WTC11 (cell line): ENCODE measurements around the gene DSE. TPM values are rescaled to one million over a fixed set of nuclear protein-coding genes. Genes with fewer than 3 reads are reported as not detected.
"Not testable (repeated sequence)": the region's sequence is repeated elsewhere in the genome, so short reads cannot be mapped to it uniquely, and the experiment has no call there.

Experiments
- ATAC-seq: fragments of 200-7000 bp; cut with Tn5 transposase; 2 replicates; pipeline ENCODE4 v1.10.0; 2021; ENCODE audit warnings: mild to moderate bottlenecking, moderate library complexity
- CTCF ChIA-PET: fragments of 300-600 bp; sonication (Branson Sonifier 250); formaldehyde crosslinking; loops from one replicate; lab custom pipeline; 2021; ENCODE audit warnings: antibody characterized with exemption; lab: Charles Lee
- POLR2A ChIA-PET: fragments of 350-600 bp; sonication (Branson Sonifier 250); formaldehyde crosslinking; loops from one replicate; lab custom pipeline; 2021; ENCODE audit warnings: antibody characterized with exemption; lab: Charles Lee
- DNase-seq: peaks from one replicate; pipeline ENCODE4 v3.0.0; 2021; ENCODE audit warnings: low spot score
- H3K27ac Mint-ChIP-seq: 2 replicates; pipeline ENCODE4 v1.8.0; 2021; ENCODE audit warnings: mixed read lengths
- H3K27me3 Mint-ChIP-seq: 2 replicates; pipeline ENCODE4 v1.8.0; 2021; ENCODE audit warnings: low read depth, mild to moderate bottlenecking, moderate library complexity, mixed read lengths
- H3K36me3 Mint-ChIP-seq: 2 replicates; pipeline ENCODE4 v1.8.0; 2021; ENCODE audit warnings: mixed read lengths
- H3K4me1 Mint-ChIP-seq: 2 replicates; pipeline ENCODE4 v1.8.0; 2022; ENCODE audit warnings: mixed read lengths
- H3K4me3 Mint-ChIP-seq: 2 replicates; pipeline ENCODE4 v1.8.0; 2021; ENCODE audit warnings: mild to moderate bottlenecking, moderate library complexity, mixed read lengths
- H3K9me3 Mint-ChIP-seq: 2 replicates; pipeline ENCODE4 v1.8.0; 2021; ENCODE audit warnings: mixed read lengths
- ARID4B ChIP-seq: sonication (generic); formaldehyde crosslinking; IDR thresholded peaks from 2 replicates; pipeline ENCODE4 v1.8.0; 2023; ENCODE audit warnings: missing genetic modification reagents, mild to moderate bottlenecking, borderline replicate concordance
- E2F5 ChIP-seq: sonication (generic); formaldehyde crosslinking; IDR thresholded peaks from 2 replicates; pipeline ENCODE4 v1.8.1; 2022; ENCODE audit warnings: mild to moderate bottlenecking, moderate library complexity, missing genetic modification reagents
- EMX1 ChIP-seq: fragments of 250-450 bp; sonication (Bioruptor Pico); IDR thresholded peaks from 2 replicates; pipeline ENCODE4 v1.8.0; 2021; ENCODE audit warnings: mild to moderate bottlenecking
- ETV6 ChIP-seq: sonication (generic); formaldehyde crosslinking; IDR thresholded peaks from 2 replicates; pipeline ENCODE4 v1.8.1; 2022; ENCODE audit warnings: mild to moderate bottlenecking, missing genetic modification reagents
- FOXK1 ChIP-seq: sonication (generic); formaldehyde crosslinking; IDR thresholded peaks from 2 replicates; pipeline ENCODE4 v1.8.0; 2022; ENCODE audit warnings: mild to moderate bottlenecking, moderate library complexity, missing genetic modification reagents
- FOXP4 ChIP-seq: sonication (generic); formaldehyde crosslinking; IDR thresholded peaks from 2 replicates; pipeline ENCODE4 v1.8.0; 2022; ENCODE audit warnings: mild to moderate bottlenecking, missing genetic modification reagents
- HMGXB4 ChIP-seq: sonication (generic); formaldehyde crosslinking; IDR thresholded peaks from 2 replicates; pipeline ENCODE4 v1.8.1; 2023; ENCODE audit warnings: mild to moderate bottlenecking, moderate library complexity, missing genetic modification reagents
- JAZF1 ChIP-seq: fragments of 250-450 bp; sonication (Bioruptor Pico); IDR thresholded peaks from 2 replicates; pipeline ENCODE4 v1.9.0; 2021; ENCODE audit warnings: moderate library complexity, mild to moderate bottlenecking, inconsistent platforms
- MXD4 ChIP-seq: fragments of 250-450 bp; sonication (Bioruptor Pico); IDR thresholded peaks from 2 replicates; pipeline ENCODE4 v1.8.0; 2021; ENCODE audit warnings: mild to moderate bottlenecking, moderate library complexity, borderline replicate concordance
- MYBL2 ChIP-seq: sonication (generic); formaldehyde crosslinking; IDR thresholded peaks from 2 replicates; pipeline ENCODE4 v1.8.1; 2023; ENCODE audit warnings: mild to moderate bottlenecking, moderate library complexity, missing genetic modification reagents
- OVOL2 ChIP-seq: fragments of 250-450 bp; sonication (Bioruptor Pico); IDR thresholded peaks from 2 replicates; pipeline ENCODE4 v1.9.0; 2021; ENCODE audit warnings: mild to moderate bottlenecking, borderline replicate concordance
- SP1 ChIP-seq: sonication (generic); formaldehyde crosslinking; conservative IDR thresholded peaks from 2 replicates; pipeline ENCODE4 v1.8.1; 2022; ENCODE audit warnings: missing genetic modification reagents
- TEAD1 ChIP-seq: sonication (generic); formaldehyde crosslinking; IDR thresholded peaks from 2 replicates; pipeline ENCODE4 v1.8.0; 2022; ENCODE audit warnings: mild to moderate bottlenecking, missing genetic modification reagents
- TEAD4 ChIP-seq: sonication (generic); formaldehyde crosslinking; IDR thresholded peaks from 2 replicates; pipeline ENCODE4 v1.8.0; 2022; ENCODE audit warnings: mild to moderate bottlenecking, missing genetic modification reagents
- USF2 ChIP-seq: sonication (generic); formaldehyde crosslinking; IDR thresholded peaks from 2 replicates; pipeline ENCODE4 v1.8.1; 2023; ENCODE audit warnings: mild to moderate bottlenecking, missing genetic modification reagents, moderate library complexity
- ZMAT4 ChIP-seq: fragments of 250-450 bp; sonication (Bioruptor Pico); IDR thresholded peaks from 2 replicates; pipeline ENCODE4 v1.9.0; 2021; ENCODE audit warnings: mild to moderate bottlenecking
- ZNF121 ChIP-seq: sonication (generic); formaldehyde crosslinking; IDR thresholded peaks from 2 replicates; pipeline ENCODE4 v1.8.0; 2023; ENCODE audit warnings: missing genetic modification reagents
- total RNA-seq: library from RNA; stranded (reverse); gene quantifications from 3 replicates; pipeline ENCODE4 v1.2.3, GENCODE V29; 2021

Gene DSE
- total RNA-seq, 1 experiment from 2014 or later = 78.3 TPM

GRCh38 chr6:116321933-116322332 is 48.8 kb upstream of the DSE start:
- H3K27me3 Mint-ChIP-seq, H3K4me3 Mint-ChIP-seq, H3K36me3 Mint-ChIP-seq, ATAC-seq, H3K9me3 Mint-ChIP-seq, POLR2A ChIA-PET, DNase-seq: not testable (repeated sequence)
- H3K27ac Mint-ChIP-seq = peak overlapping the region; percentile 43; the same call in 1 of the 2 replicates
- CTCF ChIA-PET = interaction anchor here (5.0 kb wide), 1 partner anchor 34 kb away, joined by 24 read pairs; no protein-coding TSS in a partner anchor
- H3K4me1 Mint-ChIP-seq = peaks cover 52% of the 10 kb centered on the region

- Mint-ChIP-seq H3K27me3 (no peaks in the 10 kb centered on the region), H3K36me3 (no peaks in the 10 kb centered on the region)
- no peak for DNase-seq
- CTCF ChIA-PET = interaction anchor here (1.0 to 5.0 kb wide), 3 partner anchors 36 to 188 kb away, joined by 3 to 24 read pairs (median 5); partner anchors contain the start of gene CALHM5
- peak; percentile 58; the same call in 1 of the 2 replicates for TF ChIP-seq MYBL2 (CRISPR knock-in tag)
- TF ChIP-seq SP1 (CRISPR knock-in tag) = peak; percentile 56
- no peak; the same call in 1 of the 2 replicates for TF ChIP-seq ZNF121 (CRISPR knock-in tag)
- TF ChIP-seq ETV6 (CRISPR knock-in tag) = peak; percentile 45; the same call in 1 of the 2 replicates
- peak; percentile 29; the same call in 1 of the 2 replicates for TF ChIP-seq TEAD1 (CRISPR knock-in tag)
- TF ChIP-seq FOXP4 (CRISPR knock-in tag) = peak; percentile 38; the same call in 1 of the 2 replicates
- TF ChIP-seq EMX1 (CRISPR knock-in tag) = no peak
- TF ChIP-seq E2F5 = no peak
- TF ChIP-seq JAZF1 (CRISPR knock-in tag) = no peak
- TF ChIP-seq, all 79 proteins: peak for 5
- POLR2A ChIA-PET = interaction anchor here (1.1 kb wide), 1 partner anchor 48 kb away, joined by 6 read pairs; the partner anchor contains the start of gene DSE
- peak; percentile 71 for ATAC-seq
- H3K9me3 Mint-ChIP-seq = no peaks in the 10 kb centered on the region
- H3K27ac Mint-ChIP-seq = peak overlapping the region; percentile 91
- H3K4me3 Mint-ChIP-seq = peak overlapping the region; percentile 14; the same call in 1 of the 2 replicates
- peaks cover 69% of the 10 kb centered on the region for H3K4me1 Mint-ChIP-seq
Measured at GRCh38 chr6:116323863-116324262, 46.9 kb upstream of the DSE start.

- H3K4me3 Mint-ChIP-seq, DNase-seq, H3K27me3 Mint-ChIP-seq, POLR2A ChIA-PET, ATAC-seq, H3K36me3 Mint-ChIP-seq, H3K9me3 Mint-ChIP-seq: not testable (repeated sequence)
- CTCF ChIA-PET = interaction anchor here (0.5 to 5.0 kb wide), 3 partner anchors 9 to 38 kb away, joined by 3 to 24 read pairs (median 3); no protein-coding TSS in a partner anchor
- Mint-ChIP-seq H3K4me1 (peaks cover 78% of the 10 kb centered on the region), H3K27ac (peak overlapping the region; percentile 36)
Measured at GRCh38 chr6:116325634-116326132, 45.1 kb upstream of the DSE start.

- ChIA-PET CTCF (interaction anchor here (5.0 kb wide), 1 partner anchor 38 kb away, joined by 24 read pairs; no protein-coding TSS in a partner anchor), POLR2A (no interaction called here)
- Mint-ChIP-seq H3K27me3 (no peaks in the 10 kb centered on the region), H3K4me3 (no peak overlapping the region), H3K4me1 (peaks cover 80% of the 10 kb centered on the region), H3K9me3 (no peaks in the 10 kb centered on the region), H3K27ac (peak overlapping the region; percentile 90), H3K36me3 (no peaks in the 10 kb centered on the region)
- DNase-seq (no peak), ATAC-seq (no peak)
- TF ChIP-seq FOXK1 (CRISPR knock-in tag) = no peak
- no peak for TF ChIP-seq OVOL2
- TF ChIP-seq TEAD4 (CRISPR knock-in tag) = no peak
- TF ChIP-seq TEAD1 (CRISPR knock-in tag) = no peak
- no peak for TF ChIP-seq MXD4
- no peak for TF ChIP-seq USF2 (CRISPR knock-in tag)
- no peak for TF ChIP-seq SP1 (CRISPR knock-in tag)
- TF ChIP-seq ARID4B (CRISPR knock-in tag) = no peak
- TF ChIP-seq ZMAT4 (CRISPR knock-in tag) = no peak
- TF ChIP-seq HMGXB4 (CRISPR knock-in tag) = no peak
Measured at GRCh38 chr6:116326181-116326671, 44.5 kb upstream of the DSE start.
